UCSD-AML1 (cell line): ENCODE measurements around the gene CTNND2.

ENCODE experiments used
- DNase-seq: peaks from one replicate; lab custom pipeline; 2025; ENCODE audit not compliant: unreplicated experiment; lab: John Stamatoyannopoulos, UW

CTNND2 gene

GRCh38 chr5:11000515-11001353 is 903.5 kb downstream of the CTNND2 start:
- no peak for DNase-seq

- DNase-seq, result no peak
Measured at GRCh38 chr5:10999714-11000113, 904.5 kb downstream of the CTNND2 start.

- DNase-seq, result no peak
Measured at GRCh38 chr5:10995891-10996290, 908.4 kb downstream of the CTNND2 start.

DNA sequence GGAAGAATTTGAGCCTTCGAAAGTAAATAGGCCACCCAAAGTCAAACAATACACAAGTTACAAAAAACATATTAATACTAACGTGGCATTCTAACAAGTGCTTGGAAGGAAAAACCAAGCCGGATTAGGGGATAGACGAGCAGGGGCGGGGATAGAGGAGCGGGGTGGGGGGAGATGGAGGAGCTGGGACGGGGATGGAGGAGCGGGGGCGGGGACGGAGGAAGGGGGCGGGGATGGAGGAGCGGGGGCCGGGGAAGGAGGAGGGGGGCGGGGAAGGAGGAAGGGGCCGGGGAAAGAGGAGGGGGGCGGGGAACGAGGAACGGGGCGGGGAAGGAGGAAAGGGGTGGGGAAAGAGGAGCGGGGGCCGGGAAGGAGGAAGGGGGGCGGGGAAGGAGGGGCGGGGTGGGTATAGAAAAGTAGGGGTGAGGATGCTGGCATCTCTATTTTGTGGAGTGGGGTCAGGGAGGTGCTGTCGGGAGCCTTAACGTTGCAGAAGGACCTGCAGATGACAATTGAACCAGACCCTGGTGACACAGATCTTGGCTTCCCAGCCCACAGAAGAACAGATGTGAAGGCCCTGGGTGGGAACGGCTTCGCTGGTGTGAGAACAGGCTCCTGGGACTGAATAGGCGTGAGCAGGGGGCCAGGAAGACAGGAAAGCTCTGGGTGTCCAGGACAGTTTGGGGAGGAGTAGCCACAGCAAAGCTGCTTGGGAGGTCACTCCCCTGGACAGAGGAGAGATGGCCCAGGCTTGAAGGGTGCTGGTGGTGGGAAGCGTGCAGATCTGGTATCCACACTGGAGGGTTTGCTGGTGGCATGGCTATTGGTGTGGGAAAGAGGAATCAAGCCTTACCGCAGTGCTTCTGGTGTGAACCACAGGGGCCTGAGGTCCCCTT is 909.9 kb downstream of the CTNND2 start:
- DNase-seq, result no peak

DNA sequence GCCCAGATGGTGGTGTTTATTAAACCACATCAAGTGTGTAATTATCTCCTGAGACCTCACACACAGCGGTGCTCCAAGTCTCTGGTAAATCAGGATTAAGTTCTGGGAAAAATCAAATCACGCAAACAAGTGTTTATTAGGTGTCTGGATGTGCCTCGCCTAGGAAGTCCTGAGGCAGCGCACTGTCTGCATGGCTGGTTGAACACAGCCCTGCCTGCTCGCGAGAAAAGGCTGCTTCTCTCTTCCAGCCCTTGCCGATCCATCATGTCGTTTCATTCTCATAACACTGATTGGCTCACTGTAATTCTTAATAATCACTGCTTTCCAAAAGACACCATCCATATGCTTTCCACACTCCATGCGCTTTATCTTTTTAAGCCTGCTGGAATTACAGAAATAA is 913.6 kb downstream of the CTNND2 start:
- no peak for DNase-seq

DNA sequence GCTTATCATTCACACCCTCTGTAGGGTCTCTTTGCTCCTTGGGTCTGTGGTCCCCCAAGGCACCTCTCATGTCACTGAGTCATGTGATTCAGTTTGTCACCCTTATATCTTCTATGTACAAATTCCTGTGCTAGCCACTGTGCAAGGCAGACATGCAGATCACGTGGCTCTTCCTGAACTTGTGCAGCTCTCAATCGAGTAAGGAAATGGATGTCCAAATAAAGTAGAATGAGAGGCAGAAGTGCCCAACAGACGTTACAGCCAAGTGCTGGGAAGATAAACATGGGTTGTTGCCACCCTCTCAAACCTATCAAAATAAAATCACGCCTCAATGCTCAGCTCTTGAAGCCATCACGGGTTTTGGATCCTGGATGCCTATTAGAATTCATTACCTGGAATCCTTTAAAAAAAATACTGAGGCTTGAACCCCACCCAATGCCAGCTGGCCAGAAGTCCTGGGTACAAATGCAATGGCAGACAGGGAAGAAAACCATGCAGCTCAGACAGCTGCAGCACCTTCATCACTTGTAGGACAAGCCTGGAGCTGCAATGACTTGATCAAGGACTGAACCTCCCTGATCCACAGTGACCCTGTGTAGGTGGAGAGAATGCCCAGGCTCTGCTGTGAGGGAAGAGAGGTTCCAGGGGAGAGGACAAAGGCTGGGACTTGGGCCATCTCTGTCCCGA is 914.5 kb downstream of the CTNND2 start:
- DNase-seq, result no peak

- no peak for DNase-seq
Measured at GRCh38 chr5:10988622-10989021, 915.6 kb downstream of the CTNND2 start.

DNA sequence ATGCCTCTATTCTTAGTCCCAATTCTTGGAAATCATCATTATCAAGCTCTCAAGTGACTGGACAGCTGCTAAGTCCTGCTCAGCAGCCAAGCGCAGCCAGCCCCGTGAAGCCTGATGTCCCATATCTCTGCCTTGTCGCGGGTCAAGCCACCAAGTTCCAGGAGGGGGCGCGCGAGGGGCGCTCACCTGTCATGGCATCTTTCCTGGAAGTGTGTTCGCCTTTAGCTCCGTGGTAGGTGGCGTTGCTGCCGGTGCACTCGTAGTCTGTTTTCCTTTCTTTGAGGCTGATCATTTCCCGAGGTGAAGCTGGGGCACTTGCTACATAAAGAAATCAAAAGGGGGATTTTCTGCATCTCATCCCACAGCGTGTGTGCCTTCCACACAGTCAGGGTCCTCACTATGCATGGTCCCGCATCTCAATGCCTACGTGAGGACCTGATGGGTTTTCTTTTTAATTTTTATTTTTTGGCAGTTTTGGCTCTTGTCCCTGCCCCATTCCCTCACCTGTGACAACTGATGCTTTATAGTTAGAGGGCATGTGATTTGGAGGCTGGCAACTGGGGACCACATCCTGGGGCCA is 916.2 kb downstream of the CTNND2 start:
- DNase-seq, result peak; percentile 79

GRCh38 chr5:10987276-10987924 is 916.8 kb downstream of the CTNND2 start:
- no peak for DNase-seq

GRCh38 chr5:10985721-10986110 is 918.5 kb downstream of the CTNND2 start:
- no peak for DNase-seq

DNA sequence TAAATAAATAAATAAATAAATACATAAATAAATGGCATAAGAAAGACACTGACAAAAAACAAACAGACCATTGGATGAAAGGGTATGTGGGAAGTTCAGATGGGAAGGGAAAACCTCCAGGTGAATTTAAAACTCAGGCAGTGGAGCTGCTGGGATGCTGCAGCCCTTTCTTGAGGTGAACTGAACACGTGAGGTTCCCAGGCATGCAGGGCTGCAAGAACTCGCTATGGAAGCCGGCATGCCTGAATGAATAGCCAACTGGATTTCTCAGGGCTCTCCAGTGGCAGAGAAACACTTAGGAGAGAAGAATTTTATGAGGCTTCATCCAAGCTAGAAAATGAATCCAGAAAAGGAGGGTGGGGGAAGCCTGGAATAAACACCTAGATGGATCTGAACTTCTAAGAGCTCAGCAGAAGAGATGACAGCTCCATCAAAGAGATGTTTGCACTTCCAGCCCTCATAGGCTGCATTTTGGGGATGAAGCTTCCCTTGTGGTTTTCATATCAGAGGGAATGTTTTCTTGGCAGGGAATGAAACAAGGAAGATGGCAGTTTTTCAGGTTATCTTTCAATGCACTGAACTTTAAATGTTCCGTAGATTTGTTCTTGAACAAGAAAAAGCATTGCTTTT is 919.0 kb downstream of the CTNND2 start:
- no peak for DNase-seq

DNA sequence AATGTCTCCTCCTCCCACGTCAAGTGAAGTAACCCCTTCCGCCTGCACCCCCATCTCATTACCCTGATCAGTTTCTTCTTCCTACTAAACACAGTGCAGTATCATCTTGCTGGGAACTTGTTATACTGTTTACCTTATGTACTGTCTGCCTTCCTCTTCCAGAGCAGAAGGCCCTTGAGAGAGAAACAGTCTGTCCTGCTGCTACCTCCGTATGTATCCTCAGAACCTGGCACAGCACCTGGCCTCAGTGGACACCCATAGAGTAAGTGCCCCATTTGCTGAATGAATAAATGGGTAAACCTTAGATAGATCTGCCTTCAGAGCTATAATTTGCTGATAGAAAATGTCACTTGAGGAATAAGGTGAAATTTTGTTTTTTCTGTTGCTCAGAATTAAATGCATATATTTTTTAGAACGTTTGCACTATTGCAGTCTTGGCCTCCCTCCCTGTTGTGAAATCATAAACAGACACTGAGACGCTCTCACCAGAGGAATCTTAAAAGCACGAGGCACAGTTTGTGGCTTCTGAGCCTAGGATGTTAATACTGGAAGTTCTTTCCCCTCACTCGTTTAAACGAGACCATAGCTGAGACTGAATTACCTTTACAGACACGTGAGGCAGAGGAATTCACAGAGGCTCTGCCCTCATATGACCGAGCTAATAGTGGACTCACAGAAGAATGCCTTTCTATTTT is 920.1 kb downstream of the CTNND2 start:
- no peak for DNase-seq

GRCh38 chr5:10982626-10983025 is 921.6 kb downstream of the CTNND2 start:
- DNase-seq, result no peak

- no peak for DNase-seq
Measured at GRCh38 chr5:10981932-10982331, 922.3 kb downstream of the CTNND2 start.

GRCh38 chr5:10977011-10977410 is 927.2 kb downstream of the CTNND2 start:
- DNase-seq, result no peak

DNA sequence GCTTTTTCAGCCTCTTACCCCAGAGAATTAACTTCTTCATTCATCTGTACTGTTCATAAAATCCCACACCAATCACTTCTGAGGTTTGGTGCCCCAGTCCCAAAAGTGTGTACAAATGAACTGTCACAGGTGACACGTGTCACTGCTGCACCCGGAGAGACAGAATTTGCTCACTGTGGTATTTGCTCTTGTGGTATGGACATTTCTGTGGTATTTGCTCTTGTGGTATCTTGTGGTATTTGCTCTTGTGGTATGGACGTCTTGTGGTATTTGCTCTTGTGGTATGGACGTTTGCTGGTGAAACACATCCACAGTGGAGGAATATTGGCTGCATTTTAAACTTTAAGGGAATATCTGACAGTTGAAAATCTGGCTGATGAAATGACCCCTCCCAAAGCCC is 928.3 kb downstream of the CTNND2 start:
- DNase-seq, result no peak

DNA sequence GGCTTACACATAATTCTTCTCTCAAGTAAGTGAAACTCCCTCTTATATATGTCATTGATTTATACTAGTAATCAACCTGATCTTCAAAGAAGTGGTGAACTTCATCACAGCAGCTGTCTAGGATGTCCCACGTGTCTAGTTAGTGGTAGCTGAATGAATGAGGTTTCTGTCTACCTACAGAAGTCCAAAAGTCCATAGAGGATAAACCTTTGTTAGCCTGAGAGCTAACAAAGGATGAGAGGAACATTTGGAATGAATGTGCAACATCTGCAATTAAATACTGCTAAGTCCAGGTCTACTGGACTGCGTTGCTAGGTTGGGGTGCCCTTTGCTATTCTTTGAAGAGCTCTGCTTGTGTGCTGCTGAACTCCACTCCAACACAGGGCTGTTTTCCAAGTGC is 929.4 kb downstream of the CTNND2 start:
- no peak for DNase-seq

- no peak for DNase-seq
Measured at GRCh38 chr5:10973316-10973715, 930.9 kb downstream of the CTNND2 start.

DNA sequence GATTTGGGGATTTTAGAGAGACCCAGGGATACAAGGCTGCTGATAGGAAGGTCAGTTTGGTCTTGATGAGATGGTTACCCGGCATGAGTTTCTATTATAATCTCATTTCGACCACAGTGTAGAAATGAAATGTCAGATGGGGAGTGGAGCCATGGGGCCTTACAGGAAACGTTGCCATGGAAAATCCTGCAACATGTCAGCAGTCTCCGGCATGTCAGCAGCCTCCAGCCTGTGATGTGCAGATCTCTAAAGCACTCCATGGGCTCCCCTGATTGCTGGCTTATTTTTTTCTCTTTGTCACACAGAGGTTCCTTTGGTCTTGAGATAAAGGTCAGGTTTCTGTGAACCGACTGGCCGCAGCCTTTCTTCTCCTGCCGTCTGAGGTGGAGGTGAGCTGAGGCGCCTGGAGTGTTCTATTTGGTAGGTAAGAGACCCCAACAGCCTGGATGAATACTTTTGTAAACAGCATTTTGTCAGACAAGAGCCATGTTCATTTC is 934.5 kb downstream of the CTNND2 start:
- DNase-seq, result no peak
